Spleen (tissue), 11 donors: ENCODE data around the gene STIL. TPM values are rescaled to one million over a fixed set of nuclear protein-coding genes. Genes with fewer than 3 reads are reported as not detected.
A peak's percentile ranks its signal among the peaks of the same experiment; 100 is the strongest.

Source experiments
- DNase-seq: peaks from one replicate; pipeline ENCODE4 v3.0.0-alpha.2; 2020
- H3K27ac ChIP-seq, 8 donors: fragments of 200-600 bp; sonication (generic) in 7 of 8; 1 replicate in 4 of 8; 2 replicates in 4 of 8; pipeline versions ENCODE4 v1.5.0 to v1.8.0; 2016 to 2021; ENCODE audit warnings: inconsistent platforms in 4 of 8, mild to moderate bottlenecking in 4 of 8, moderate library complexity in 1 of 8
- H3K27me3 ChIP-seq, 7 donors: fragments of 200-600 bp; sonication (generic) in 6 of 7; replicated peaks in 1 of 7; 1 replicate in 4 of 7; 2 replicates in 3 of 7; pipeline versions ENCODE4 v1.5.0 to v1.8.0; 2016 to 2021; ENCODE audit warnings: inconsistent platforms in 3 of 7, mild to moderate bottlenecking in 1 of 7
- H3K36me3 ChIP-seq, 6 donors: fragments of 200-600 bp; sonication (generic) in 5 of 6; 1 replicate in 4 of 6; 2 replicates in 2 of 6; pipeline versions ENCODE4 v1.5.0 to v1.8.0; 2016 to 2021; ENCODE audit warnings: inconsistent platforms in 2 of 6
- H3K4me1 ChIP-seq, 6 donors: fragments of 200-600 bp; sonication (generic) in 5 of 6; 1 replicate in 3 of 6; 2 replicates in 3 of 6; pipeline versions ENCODE4 v1.5.0 to v1.8.0; 2016 to 2021; ENCODE audit warnings: inconsistent platforms in 3 of 6
- H3K4me3 ChIP-seq, 8 donors: fragments of 200-600 bp; sonication (generic) in 7 of 8; 1 replicate in 4 of 8; 2 replicates in 4 of 8; pipeline versions ENCODE4 v1.5.0 to v1.8.0; 2016 to 2021; ENCODE audit warnings: inconsistent platforms in 4 of 8, mild to moderate bottlenecking in 4 of 8, moderate library complexity in 2 of 8
- H3K9me3 ChIP-seq, 8 donors: fragments of 200-600 bp; sonication (generic) in 7 of 8; 1 replicate in 4 of 8; 2 replicates in 4 of 8; pipeline versions ENCODE4 v1.5.0 to v1.8.0; 2016 to 2021; ENCODE audit warnings: inconsistent platforms in 4 of 8
- POLR2A ChIP-seq, 3 donors: fragments of 450-650 bp; IDR thresholded peaks; one replicate each; pipeline ENCODE4 v1.5.1; 2017; ENCODE audit warnings: antibody characterized with exemption in 3 of 3, mild to moderate bottlenecking in 1 of 3
- POLR2AphosphoS5 ChIP-seq, 3 donors: sonication (generic); formaldehyde crosslinking; IDR thresholded peaks; one replicate each; pipeline ENCODE4 v1.5.1; 2017; ENCODE audit warnings: antibody characterized with exemption in 3 of 3
- WGBS, 5 donors: extraction: QIAGEN DNeasy Blood & Tissue Kit in 3 of 5; methylation state at CpG; one replicate each; pipeline versions ENCODE4 v1.1.5 to v1.1.7; 2013 to 2018; 5-methylcytosine and 5-hydroxymethylcytosine counted together
- intact Hi-C: fragments of 100-400 bp; cut with DNase I; formaldehyde crosslinking; loops from one replicate; pipeline ENCODE4 v1.15.0; 2023; ENCODE audit warnings: low total_unique reads
- polyA plus RNA-seq, 3 donors: library from polyadenylated mRNA; stranded (reverse); fragments of 200-250 nt; gene quantifications; one replicate each; pipeline ENCODE4 v1.2.1, GENCODE V29; 2013
- total RNA-seq, 7 donors: library from RNA; depleted of rRNA in 3 of 7; stranded (reverse); fragments of >200 nt in 3 of 7; fragmentation: NEBNext Ultra II Directional in 4 of 7; extraction: Animal tissue kit (Norgen Biotek cat#: 25700) in 4 of 7; gene quantifications; one replicate each; pipeline versions ENCODE4 v1.1.0 to v1.2.1, GENCODE V29; 2016 to 2021
- TF ChIP-seq, protein P1 (sequence below), 11 experiments: fragments of 200-600 bp in 7 of 11; fragments of 450-650 bp in 4 of 11; sonication (generic) in 4 of 11; IDR thresholded peaks in 8 of 11; conservative IDR thresholded peaks in 3 of 11; 1 replicate in 7 of 11; 2 replicates in 4 of 11; pipeline versions ENCODE4 v1.4.0 to v1.8.0; 2016 to 2021; ENCODE audit warnings: antibody characterized with exemption in 11 of 11, inconsistent platforms in 4 of 11, mild to moderate bottlenecking in 1 of 11
- donor health status: healthy with polysubstance abuse.
- donor health status: DM: no; HTN: no; CAD: no; lungs with moderate emphysema.
- donor health status: DM: no; HTN: no; CAD: no.
- donor health status: Bipolar disorder and iron deficiency.
- donor health status: healthy.
- donor health status: DM: no; HTN: no; CAD: no.
- donor health status: DM: yes; HTN: yes; CAD: no.

Gene STIL
- total and polyA plus RNA-seq, 10 donors = 0.54 to 8.1 (median 3.4) TPM

DNA sequence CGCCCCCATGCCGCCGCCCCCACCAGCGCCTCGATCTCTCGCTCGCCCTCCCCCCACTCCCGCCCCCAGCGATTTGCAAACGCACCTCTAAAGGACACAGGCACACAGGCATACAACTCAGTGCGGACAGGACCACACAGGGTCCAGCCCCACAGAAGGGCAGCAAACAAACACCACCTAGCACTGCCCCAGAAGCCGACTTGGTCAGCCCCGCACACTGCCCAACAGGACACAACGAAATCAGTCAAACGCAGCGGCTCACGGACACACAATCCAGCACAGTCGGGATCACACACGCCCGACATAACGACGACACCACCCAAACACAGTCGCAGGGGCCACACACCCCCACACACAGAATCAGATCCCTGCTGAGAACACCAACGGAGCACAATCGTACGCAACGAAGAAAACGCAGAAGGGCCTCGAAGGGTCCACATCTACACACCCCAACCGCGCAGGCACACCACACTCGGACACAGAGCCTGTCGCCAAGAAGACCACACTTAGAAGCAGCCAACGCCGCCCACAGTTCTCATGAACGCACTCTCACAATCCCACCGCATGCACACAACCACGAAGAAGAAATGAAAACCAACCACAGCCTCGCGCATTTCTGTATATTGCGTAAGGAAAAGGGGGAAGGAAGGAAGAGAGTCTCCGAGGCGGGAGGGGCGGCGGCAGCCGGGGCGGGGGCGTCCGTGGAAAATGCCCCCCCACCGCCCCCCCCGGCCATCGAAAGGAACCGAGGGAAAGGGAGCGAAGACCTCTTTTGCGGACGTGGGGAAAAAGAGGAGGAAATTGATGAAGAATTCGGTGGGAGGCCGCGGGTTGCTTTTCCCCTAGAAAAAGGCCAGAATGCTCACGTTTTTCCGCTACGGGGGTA is 82.4 kb downstream of the STIL start:
- Histone ChIP-seq H3K4me3 (peak overlapping the region; percentile 23 to 69 (median 34)), H3K27ac (peak overlapping the region; percentile 59 to 92 (median 80)), H3K4me1 (peaks cover 0 to 74% (median 56%) of the 10 kb centered on the region in 6 donors), H3K9me3 (no peaks in the 10 kb centered on the region), H3K27me3 (peaks cover 6 to 94% (median 76%) of the 10 kb centered on the region in 7 donors), H3K36me3 (no peaks in the 10 kb centered on the region)
- 0 to 3% (median 2%) methylated on average over 53 to 62 of the region's 62 CpGs for WGBS, 5 donors
- TF ChIP-seq POLR2AphosphoS5 (IDR thresholded peaks at IDR 0.05) = peak; percentile 72 to 82 (median 78)
- TF ChIP-seq, protein P1, sequence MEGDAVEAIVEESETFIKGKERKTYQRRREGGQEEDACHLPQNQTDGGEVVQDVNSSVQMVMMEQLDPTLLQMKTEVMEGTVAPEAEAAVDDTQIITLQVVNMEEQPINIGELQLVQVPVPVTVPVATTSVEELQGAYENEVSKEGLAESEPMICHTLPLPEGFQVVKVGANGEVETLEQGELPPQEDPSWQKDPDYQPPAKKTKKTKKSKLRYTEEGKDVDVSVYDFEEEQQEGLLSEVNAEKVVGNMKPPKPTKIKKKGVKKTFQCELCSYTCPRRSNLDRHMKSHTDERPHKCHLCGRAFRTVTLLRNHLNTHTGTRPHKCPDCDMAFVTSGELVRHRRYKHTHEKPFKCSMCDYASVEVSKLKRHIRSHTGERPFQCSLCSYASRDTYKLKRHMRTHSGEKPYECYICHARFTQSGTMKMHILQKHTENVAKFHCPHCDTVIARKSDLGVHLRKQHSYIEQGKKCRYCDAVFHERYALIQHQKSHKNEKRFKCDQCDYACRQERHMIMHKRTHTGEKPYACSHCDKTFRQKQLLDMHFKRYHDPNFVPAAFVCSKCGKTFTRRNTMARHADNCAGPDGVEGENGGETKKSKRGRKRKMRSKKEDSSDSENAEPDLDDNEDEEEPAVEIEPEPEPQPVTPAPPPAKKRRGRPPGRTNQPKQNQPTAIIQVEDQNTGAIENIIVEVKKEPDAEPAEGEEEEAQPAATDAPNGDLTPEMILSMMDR (IDR thresholded peaks at IDR 0.05 in 8 of 11, conservative IDR thresholded peaks at IDR 0.05 in 3 of 11) = no peak
- peak in 1 of 3 donors; percentile 69 for TF ChIP-seq POLR2A (IDR thresholded peaks at IDR 0.05)
- intact Hi-C loops = no loop called here
- DNase-seq = no peak

DNA sequence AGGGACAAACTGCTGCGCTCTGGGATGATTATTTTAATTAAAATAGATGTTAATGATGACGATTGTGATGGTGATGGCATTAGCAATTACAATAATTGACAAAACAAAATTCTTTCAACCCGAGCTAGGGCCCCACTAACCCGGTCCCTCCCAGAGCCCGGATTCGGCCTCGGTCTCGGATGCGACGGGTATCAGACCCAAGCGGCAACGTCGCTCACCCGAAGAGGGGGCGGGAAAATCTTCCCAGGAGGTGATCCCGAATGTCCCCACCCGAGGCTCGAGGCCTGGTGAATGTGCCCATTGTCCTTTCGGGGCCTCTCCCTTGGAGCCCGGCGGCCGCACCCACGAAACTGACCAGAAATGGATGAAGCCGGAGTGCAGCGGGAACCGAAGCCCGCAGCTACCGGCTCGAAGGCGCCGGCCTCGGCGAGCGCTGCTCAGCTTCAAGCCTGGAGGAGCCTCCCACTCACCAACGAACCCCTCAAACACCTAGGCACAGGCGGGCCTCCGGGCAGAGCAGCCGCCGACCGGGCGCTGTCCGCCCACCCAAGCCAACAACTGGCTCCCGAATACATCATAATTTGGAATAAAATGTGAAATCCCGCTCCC is 83.2 kb downstream of the STIL start:
- DNase-seq = no peak
- H3K9me3 ChIP-seq = no peaks in the 10 kb centered on the region
- TF ChIP-seq POLR2A (IDR thresholded peaks at IDR 0.05) = no peak
- peak in 2 of 3 donors; percentile 3 to 14 for TF ChIP-seq POLR2AphosphoS5 (IDR thresholded peaks at IDR 0.05)
- H3K27ac ChIP-seq = peak overlapping the region; percentile 59 to 92 (median 80)
- intact Hi-C loops = no loop called here
- 2 to 9% (median 3%) methylated on average over 37 to 44 of the region's 44 CpGs for WGBS, 5 donors
- H3K4me1 ChIP-seq = peaks cover 3 to 79% (median 60%) of the 10 kb centered on the region in 6 donors
- peaks cover 6 to 100% (median 84%) of the 10 kb centered on the region in 7 donors for H3K27me3 ChIP-seq
- H3K4me3 ChIP-seq = peak overlapping the region; percentile 7 to 69 (median 34)
- H3K36me3 ChIP-seq = no peaks in the 10 kb centered on the region

DNA sequence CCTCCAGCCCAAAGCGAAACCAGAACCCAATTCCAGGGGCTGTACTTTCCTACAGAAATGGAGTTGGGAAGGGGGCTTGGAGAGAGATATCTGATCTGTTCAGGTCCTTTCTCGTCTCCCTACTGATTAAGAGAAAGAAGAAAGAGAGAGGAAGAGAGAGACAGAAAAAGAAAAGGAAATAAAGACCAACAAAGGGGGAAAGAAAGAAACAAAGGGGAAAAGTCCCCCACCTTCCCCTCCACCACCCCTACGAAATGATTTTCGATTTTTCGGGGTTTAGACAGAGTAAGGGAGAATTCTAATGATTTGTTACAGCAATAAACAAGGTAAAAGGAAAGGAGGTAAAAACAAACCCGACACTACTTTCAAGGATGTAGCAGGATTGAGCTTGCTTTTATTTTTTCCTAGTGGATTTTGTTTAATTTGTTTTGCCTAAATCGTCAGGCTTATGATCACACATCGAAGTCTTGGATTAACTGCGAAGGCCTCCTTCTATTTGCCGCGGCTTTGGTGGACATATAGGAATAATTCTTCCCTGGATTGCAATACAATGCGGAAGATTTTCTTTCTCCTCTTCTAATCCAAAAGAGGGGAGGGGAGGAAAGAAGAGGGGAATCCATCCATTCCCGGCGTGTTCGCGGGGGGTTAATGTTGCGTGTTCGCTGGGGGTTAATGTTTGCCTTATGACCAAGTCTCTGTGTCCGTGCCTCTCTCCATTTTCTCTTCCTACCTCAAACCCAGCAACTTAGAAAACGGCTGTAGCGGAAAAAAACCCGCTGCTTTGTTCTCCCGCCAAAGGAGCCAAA is 83.9 kb downstream of the STIL start:
- H3K27ac ChIP-seq = peak overlapping the region; percentile 59 to 92 (median 80)
- H3K9me3 ChIP-seq = no peaks in the 10 kb centered on the region
- peaks cover 6 to 100% (median 87%) of the 10 kb centered on the region in 7 donors for H3K27me3 ChIP-seq
- no peak for DNase-seq
- WGBS, 5 donors = 5 to 9% (median 6%) methylated on average over 23 of the region's 23 CpGs
- intact Hi-C loops = no loop called here
- no peak for TF ChIP-seq POLR2A (IDR thresholded peaks at IDR 0.05)
- TF ChIP-seq POLR2AphosphoS5 (IDR thresholded peaks at IDR 0.05) = no peak
- TF ChIP-seq, protein P1 (IDR thresholded peaks at IDR 0.05 in 8 of 11, conservative IDR thresholded peaks at IDR 0.05 in 3 of 11) = no peak
- H3K4me1 ChIP-seq = peaks cover 6 to 79% (median 62%) of the 10 kb centered on the region in 6 donors
- peak overlapping the region in 7 of 8 donors; percentile 23 to 69 (median 39) for H3K4me3 ChIP-seq
- H3K36me3 ChIP-seq = no peaks in the 10 kb centered on the region
